Measurements from ENCODE around the gene FAM89A. TPM values are rescaled to one million over a fixed set of nuclear protein-coding genes. Genes with fewer than 3 reads are reported as not detected.

Gene FAM89A
- total RNA-seq, 1 experiment from 2014 or later = 7.5 TPM

- DNase-seq (no peak), ATAC-seq (no peak)
- Histone ChIP-seq H3K9me3 (ENCODE audit: low read length) (no peaks in the 10 kb centered on the region), H2AFZ (ENCODE audit: low read length) (no peak overlapping the region), H3K9me2 (replicated peaks; ENCODE audit: low read length) (no peaks in the 10 kb centered on the region), H3K9ac (ENCODE audit: low read length) (no peak overlapping the region), H3K4me3 (ENCODE audit: low read length) (no peak overlapping the region), H3F3A (ENCODE audit: low read length, unreplicated experiment) (no peaks in the 10 kb centered on the region), H3K79me2 (ENCODE audit: low read length) (no peaks in the 10 kb centered on the region), H3K36me3 (ENCODE audit: low read depth, low read length) (no peaks in the 10 kb centered on the region), H3K4me1 (ENCODE audit: insufficient read depth, low read length) (0 out of 2 replicates have a peak, but pooled peaks cover 5% of the 10 kb centered on the region), H3K4me2 (ENCODE audit: low read length) (no peak overlapping the region), H3K27me3 (ENCODE audit: low read length) (peaks cover 22% of the 10 kb centered on the region), H3K27ac (ENCODE audit: low read length) (no peak overlapping the region), H4K20me1 (ENCODE audit: low read length) (no peaks in the 10 kb centered on the region)
- CTCF ChIA-PET = no interaction called here
- intact Hi-C loops (cut with micrococcal nuclease) = no loop called here
- BruUV-seq (replicated peaks) = no TSS peak
- TF ChIP-seq CTCF (conservative IDR thresholded peaks at IDR 0.05; ENCODE audit: low read depth, low read length) = no peak
- no peak for TF ChIP-seq EZH2phosphoT487 (IDR thresholded peaks at IDR 0.05; ENCODE audit: borderline replicate concordance, low read length)
- TF ChIP-seq EZH2 (IDR thresholded peaks at IDR 0.05; ENCODE audit: low read length, unreplicated experiment) = no peak
- POLR2A ChIA-PET (ENCODE audit: unreplicated experiment) = no interaction called here
These were observed 30.8 kb upstream of the FAM89A start for GRCh38 chr1:231070758-231071444.

- TF ChIP-seq EZH2phosphoT487 (IDR thresholded peaks at IDR 0.05; ENCODE audit: borderline replicate concordance, low read length) (no peak), CTCF (conservative IDR thresholded peaks at IDR 0.05; ENCODE audit: low read depth, low read length) (no peak), EZH2 (IDR thresholded peaks at IDR 0.05; ENCODE audit: low read length, unreplicated experiment) (no peak)
- BruUV-seq (replicated peaks) = no TSS peak
These were observed 29.3 kb upstream of the FAM89A start for GRCh38 chr1:231069333-231069732.

DNA sequence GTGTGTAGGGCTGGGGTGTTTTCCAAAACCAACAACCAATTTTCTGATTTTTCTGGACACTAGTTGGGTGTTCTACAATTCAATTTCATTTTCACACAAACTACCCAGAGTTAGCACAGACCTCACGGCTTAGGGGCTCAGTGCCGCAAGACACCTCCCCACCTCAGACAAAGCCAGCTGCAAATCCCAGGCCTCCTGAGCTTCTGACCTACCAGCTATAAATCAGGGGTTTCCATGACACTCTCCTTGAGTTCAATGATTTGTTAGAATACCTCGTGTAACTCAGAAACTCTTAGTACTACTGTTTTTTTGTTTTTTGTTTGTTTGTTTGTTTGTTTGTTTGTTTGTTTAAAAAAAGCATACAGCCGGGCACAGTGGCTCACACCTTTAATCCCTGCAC lies 28.7 kb upstream of the FAM89A start:
- CTCF ChIA-PET = no interaction called here
- no TSS peak for BruUV-seq (replicated peaks)
- ATAC-seq = no peak

More at GRCh38 chr1:231069333-231069732, 29.3 kb upstream of the FAM89A start:
- ChIA-PET POLR2A (ENCODE audit: unreplicated experiment) (no interaction called here), CTCF (no interaction called here)
- Histone ChIP-seq H4K20me1 (ENCODE audit: low read length) (no peaks in the 10 kb centered on the region), H3K4me3 (ENCODE audit: low read length) (no peak overlapping the region), H3K9ac (ENCODE audit: low read length) (no peak overlapping the region), H3K27me3 (ENCODE audit: low read length) (peaks cover 21% of the 10 kb centered on the region), H3K36me3 (ENCODE audit: low read depth, low read length) (no peaks in the 10 kb centered on the region), H3K4me2 (ENCODE audit: low read length) (no peak overlapping the region), H3F3A (ENCODE audit: low read length, unreplicated experiment) (no peaks in the 10 kb centered on the region), H3K9me2 (replicated peaks; ENCODE audit: low read length) (no peaks in the 10 kb centered on the region), H3K27ac (ENCODE audit: low read length) (no peak overlapping the region), H3K9me3 (ENCODE audit: low read length) (no peaks in the 10 kb centered on the region), H3K4me1 (ENCODE audit: insufficient read depth, low read length) (0 out of 2 replicates have a peak, but pooled peaks cover 5% of the 10 kb centered on the region), H3K79me2 (ENCODE audit: low read length) (no peaks in the 10 kb centered on the region), H2AFZ (ENCODE audit: low read length) (no peak overlapping the region)
- DNase-seq (no peak), ATAC-seq (no peak)
- intact Hi-C loops (cut with micrococcal nuclease) = no loop called here

More for the DNA sequence above, 28.7 kb upstream of the FAM89A start:
- no peaks in the 10 kb centered on the region for H3K9me3 ChIP-seq (ENCODE audit: low read length)
- H2AFZ ChIP-seq (ENCODE audit: low read length) = no peak overlapping the region
- TF ChIP-seq EZH2 (IDR thresholded peaks at IDR 0.05; ENCODE audit: low read length, unreplicated experiment) (no peak), EZH2phosphoT487 (IDR thresholded peaks at IDR 0.05; ENCODE audit: borderline replicate concordance, low read length) (no peak), CTCF (conservative IDR thresholded peaks at IDR 0.05; ENCODE audit: low read depth, low read length) (no peak)
- H3K27ac ChIP-seq (ENCODE audit: low read length) = no peak overlapping the region
- no peaks in the 10 kb centered on the region for H3K79me2 ChIP-seq (ENCODE audit: low read length)
- H3K27me3 ChIP-seq (ENCODE audit: low read length) = peaks cover 21% of the 10 kb centered on the region
- intact Hi-C loops (cut with micrococcal nuclease) = no loop called here
- no peak for DNase-seq
- H3K9ac ChIP-seq (ENCODE audit: low read length) = no peak overlapping the region
- 0 out of 2 replicates have a peak, but pooled peaks cover under 1% of the 10 kb centered on the region for H3K4me1 ChIP-seq (ENCODE audit: insufficient read depth, low read length)
- no peaks in the 10 kb centered on the region for H3F3A ChIP-seq (ENCODE audit: low read length, unreplicated experiment)
- POLR2A ChIA-PET (ENCODE audit: unreplicated experiment) = no interaction called here
- H3K4me3 ChIP-seq (ENCODE audit: low read length) = no peak overlapping the region
- no peaks in the 10 kb centered on the region for H4K20me1 ChIP-seq (ENCODE audit: low read length)
- no peak overlapping the region for H3K4me2 ChIP-seq (ENCODE audit: low read length)
- H3K9me2 ChIP-seq (replicated peaks; ENCODE audit: low read length) = no peaks in the 10 kb centered on the region
- no peaks in the 10 kb centered on the region for H3K36me3 ChIP-seq (ENCODE audit: low read depth, low read length)

All from PC-3 (cell line).